Gastrocnemius medialis (tissue), 4 donors: ENCODE results near the gene MEGF6. TPM values are rescaled to one million over a fixed set of nuclear protein-coding genes. Genes with fewer than 3 reads are reported as not detected.

Source experiments
- ATAC-seq, 2 donors: fragments of 150-250 bp; one replicate each; pipeline ENCODE4 v1.9.1; 2016
- DNase-seq, 2 donors: peaks; one replicate each; pipeline ENCODE4 v3.0.0-alpha.2; 2019
- H3K27ac ChIP-seq, 4 donors: fragments of 200-600 bp; sonication (generic); 1 replicate in 1 of 4; 2 replicates in 3 of 4; pipeline ENCODE4 v1.5.1; 2016 to 2018; ENCODE audit warnings: mild to moderate bottlenecking in 2 of 4, moderate library complexity in 1 of 4
- H3K27me3 ChIP-seq, 3 donors: fragments of 200-600 bp; sonication (generic) in 2 of 3; 1 replicate in 1 of 3; 2 replicates in 2 of 3; pipeline versions ENCODE4 v1.5.1 to v1.6.0; 2016 to 2019; ENCODE audit warnings: mild to moderate bottlenecking in 1 of 3, moderate library complexity in 1 of 3
- H3K36me3 ChIP-seq, 2 donors: fragments of 200-600 bp; sonication (generic) in 1 of 2; one replicate each; pipeline ENCODE4 v1.5.1; 2017 to 2018
- H3K4me1 ChIP-seq, 2 donors: fragments of 200-600 bp; sonication (generic) in 1 of 2; one replicate each; pipeline ENCODE4 v1.5.1; 2016 to 2017; ENCODE audit warnings: mild to moderate bottlenecking in 2 of 2
- H3K4me3 ChIP-seq, 4 donors: fragments of 200-600 bp; sonication (generic) in 3 of 4; 1 replicate in 1 of 4; 2 replicates in 3 of 4; pipeline ENCODE4 v1.5.1; 2016 to 2019; ENCODE audit warnings: mild to moderate bottlenecking in 2 of 4
- H3K9me3 ChIP-seq, 3 donors: fragments of 200-600 bp; sonication (generic) in 2 of 3; 1 replicate in 1 of 3; 2 replicates in 2 of 3; pipeline ENCODE4 v1.5.1; 2016 to 2019
- CTCF ChIP-seq, 5 experiments: fragments of 450-650 bp in 3 of 5; fragments of 200-600 bp in 2 of 5; sonication (generic) in 2 of 5; IDR thresholded peaks in 4 of 5; conservative IDR thresholded peaks in 1 of 5; 1 replicate in 4 of 5; 2 replicates in 1 of 5; pipeline ENCODE4 v1.5.1; 2016 to 2019; ENCODE audit warnings: antibody characterized with exemption in 5 of 5, mild to moderate bottlenecking in 3 of 5, moderate library complexity in 3 of 5
- POLR2A ChIP-seq, 2 donors: fragments of 450-650 bp; IDR thresholded peaks; one replicate each; pipeline ENCODE4 v1.6.1; 2017; ENCODE audit warnings: antibody characterized with exemption in 2 of 2, mild to moderate bottlenecking in 2 of 2, moderate library complexity in 2 of 2
- in situ Hi-C, 4 donors: fragments of 200-750 bp; cut with MboI; loops; one replicate each; pipeline versions ENCODE4 v1.15.0 to v1.8.0; 2017; ENCODE audit warnings: low sequenced_read_pairs in 4 of 4
- intact Hi-C: fragments of 100-400 bp; cut with DNase I; formaldehyde crosslinking; loops from one replicate; pipeline ENCODE4 v1.15.1; 2023; ENCODE audit warnings: low total_unique reads
- total RNA-seq, 4 donors: library from RNA; depleted of rRNA; stranded (reverse); fragments of >200 nt; gene quantifications; one replicate each; pipeline versions ENCODE4 v1.1.0 to v1.2.3, GENCODE V29; 2016

The MEGF6 gene
- total RNA-seq, 4 donors from 2014 or later: 1.9 to 5.7 (median 4.9) TPM

GRCh38 chr1:3469849-3470649, 141.3 kb downstream of the MEGF6 start:
- intact Hi-C loops: no loop called here
- ATAC-seq: no peak
- TF ChIP-seq CTCF (IDR thresholded peaks at IDR 0.05 in 4 of 5, conservative IDR thresholded peaks at IDR 0.05 in 1 of 5) (no peak), POLR2A (IDR thresholded peaks at IDR 0.05) (no peak)
- in situ Hi-C loops: no loop called here
- Histone ChIP-seq H3K4me1 (no peaks in the 10 kb centered on the region), H3K27ac (no peak overlapping the region), H3K36me3 (no peaks in the 10 kb centered on the region), H3K4me3 (no peak overlapping the region), H3K9me3 (no peaks in the 10 kb centered on the region), H3K27me3 (no peaks in the 10 kb centered on the region)
- no peak for DNase-seq

DNA sequence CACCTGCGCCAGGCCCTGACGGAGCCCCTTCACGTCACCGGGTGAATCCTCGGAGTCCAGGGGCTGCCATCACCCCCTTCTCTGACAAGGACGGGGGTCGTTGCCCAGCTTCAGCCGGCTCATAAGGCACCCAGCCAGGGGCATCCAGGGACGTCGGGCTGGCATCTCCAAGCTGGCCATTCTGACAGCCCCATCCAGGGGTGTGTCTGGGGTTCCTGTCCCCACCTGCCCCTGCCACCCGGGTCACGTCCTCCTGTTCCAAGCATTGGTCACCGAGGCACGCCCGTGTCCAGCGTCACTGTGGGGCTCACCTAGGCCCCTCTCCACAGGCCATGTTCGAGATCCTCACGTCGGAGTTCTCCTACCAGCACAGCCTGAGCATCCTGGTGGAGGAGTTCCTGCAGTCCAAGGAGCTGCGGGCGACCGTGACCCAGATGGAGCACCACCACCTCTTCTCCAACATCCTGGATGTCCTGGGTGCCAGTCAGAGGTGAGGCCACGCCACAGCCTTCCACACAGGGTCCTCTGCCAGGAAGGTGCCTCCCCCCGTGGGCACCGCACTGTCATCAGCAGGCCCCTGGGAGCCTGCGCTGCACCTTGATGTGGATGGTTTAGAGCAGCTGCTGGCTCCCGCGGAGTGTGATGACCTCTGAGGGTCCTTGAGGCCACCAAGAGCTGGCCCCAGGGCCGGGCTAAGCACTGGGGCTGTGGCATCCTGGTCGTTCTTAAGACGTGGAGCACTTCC, 142.0 kb downstream of the MEGF6 start:
- Histone ChIP-seq H3K4me1 (no peaks in the 10 kb centered on the region), H3K4me3 (no peak overlapping the region), H3K27me3 (no peaks in the 10 kb centered on the region), H3K9me3 (no peaks in the 10 kb centered on the region), H3K27ac (no peak overlapping the region), H3K36me3 (no peaks in the 10 kb centered on the region)
- intact Hi-C loops (no loop called here), in situ Hi-C loops (no loop called here)
- DNase-seq (no peak), ATAC-seq (no peak)
- TF ChIP-seq POLR2A (IDR thresholded peaks at IDR 0.05) (no peak), CTCF (IDR thresholded peaks at IDR 0.05 in 4 of 5, conservative IDR thresholded peaks at IDR 0.05 in 1 of 5) (no peak)

GRCh38 chr1:3468236-3469103, 142.8 kb downstream of the MEGF6 start:
- Histone ChIP-seq H3K36me3 (no peaks in the 10 kb centered on the region), H3K27me3 (no peaks in the 10 kb centered on the region), H3K4me3 (no peak overlapping the region), H3K27ac (no peak overlapping the region), H3K9me3 (no peaks in the 10 kb centered on the region), H3K4me1 (no peaks in the 10 kb centered on the region)
- TF ChIP-seq POLR2A (IDR thresholded peaks at IDR 0.05) (no peak), CTCF (IDR thresholded peaks at IDR 0.05 in 4 of 5, conservative IDR thresholded peaks at IDR 0.05 in 1 of 5) (no peak)
- in situ Hi-C loops (no loop called here), intact Hi-C loops (no loop called here)
- no peak for DNase-seq
- no peak for ATAC-seq

GRCh38 chr1:3467096-3468036, 143.9 kb downstream of the MEGF6 start:
- H3K4me1 ChIP-seq: no peaks in the 10 kb centered on the region
- TF ChIP-seq POLR2A (IDR thresholded peaks at IDR 0.05): no peak
- TF ChIP-seq CTCF (IDR thresholded peaks at IDR 0.05 in 4 of 5, conservative IDR thresholded peaks at IDR 0.05 in 1 of 5): no peak
- no peaks in the 10 kb centered on the region for H3K9me3 ChIP-seq
- in situ Hi-C loops: no loop called here
- intact Hi-C loops: no loop called here
- DNase-seq: no peak
- H3K27me3 ChIP-seq: no peaks in the 10 kb centered on the region
- no peak overlapping the region for H3K27ac ChIP-seq
- H3K4me3 ChIP-seq: no peak overlapping the region
- no peaks in the 10 kb centered on the region for H3K36me3 ChIP-seq
- ATAC-seq: no peak
